ENCODE measurements around the gene LRRFIP1. TPM values are rescaled to one million over a fixed set of nuclear protein-coding genes. Genes with fewer than 3 reads are reported as not detected.
A peak's percentile ranks its signal among the peaks of the same experiment; 100 is the strongest.

LRRFIP1 gene
- total and polyA plus RNA-seq, 2 donors (not counting 1 experiment from before 2014, with no cell fraction given): 42.0 to 139 TPM

- Histone ChIP-seq H3K9me3 (ENCODE audit: control extremely low read depth in 1 of 3, control insufficient read depth in 2 of 3, insufficient read depth in 1 of 3, low read length in 2 of 3) (no peaks in the 10 kb centered on the region), H3K4me3 (ENCODE audit: control extremely low read depth in 1 of 5, extremely low read depth in 1 of 5, insufficient read depth in 1 of 5, low read depth in 2 of 5, low read length in 4 of 5) (peak overlapping the region in 1 of 5 experiments; percentile 92), H3K4me1 (ENCODE audit: control insufficient read depth in 2 of 2, insufficient read depth in 2 of 2, low read length in 2 of 2) (peaks cover 87 to 91% of the 10 kb centered on the region in 2 donors), H3K27ac (ENCODE audit: low read length in 2 of 2) (peak overlapping the region; percentile 85 to 95), H3K9ac (ENCODE audit: low read length) (no peak overlapping the region), H3K4me2 (replicated peaks; ENCODE audit: low read depth, low read length, poor library complexity, severe bottlenecking) (peak overlapping the region; percentile 86), H3K27me3 (replicated peaks in 1 of 4; ENCODE audit: control extremely low read depth in 1 of 4, control insufficient read depth in 3 of 4, insufficient read depth in 4 of 4, low read length in 3 of 4) (no peaks in the 10 kb centered on the region), H2AFZ (ENCODE audit: insufficient read depth, low read depth, low read length, poor library complexity, severe bottlenecking) (no peak overlapping the region), H3K36me3 (replicated peaks in 1 of 2; ENCODE audit: control extremely low read depth in 1 of 2, control insufficient read depth in 1 of 2, extremely low read depth in 1 of 2, insufficient read depth in 2 of 2, low read length in 1 of 2) (peaks cover 0 to 4% of the 10 kb centered on the region in 2 experiments), H4K20me1 (ENCODE audit: control insufficient read depth, insufficient read depth, low read length, poor library complexity, severe bottlenecking) (peaks cover 81% of the 10 kb centered on the region), H3K79me2 (ENCODE audit: control insufficient read depth, insufficient read depth, low read length) (peaks cover 98% of the 10 kb centered on the region)
- Mint-ChIP-seq H3K4me1 (peaks cover 94% of the 10 kb centered on the region), H3K27ac (peak overlapping the region; percentile 93), H3K4me3 (peak overlapping the region; percentile 81), H3K27me3 (no peaks in the 10 kb centered on the region), H3K9me3 (ENCODE audit: insufficient read depth) (no peaks in the 10 kb centered on the region)
- WGBS (ENCODE audit: insufficient coverage): 12% methylated on average over 6 of the region's 13 CpGs
- ChIA-PET CTCF (interaction anchor here (0.9 to 13.2 kb wide), 7 partner anchors 11 to 125 kb away, joined by 3 to 350 read pairs (median 7); no protein-coding TSS in a partner anchor), POLR2A (interaction anchor here (1.6 to 2.9 kb wide), 3 partner anchors 10 to 24 kb away, joined by 5 to 19 read pairs (median 5); no protein-coding TSS in a partner anchor)
- ATAC-seq (ENCODE audit: low read depth) (no peak), DNase-seq (no peak)
- no peak for TF ChIP-seq CTCF (IDR thresholded peaks at IDR 0.05)
- intact Hi-C loops (cut with micrococcal nuclease): loop anchor here (5.0 kb wide), 1 partner anchor 95 kb away; no protein-coding TSS in a partner anchor
Observed at GRCh38 chr2:237697586-237698357, 70.4 kb downstream of the LRRFIP1 start.

GRCh38 chr2:237698358-237698694 is 70.9 kb downstream of the LRRFIP1 start:
- no peak overlapping the region for H3K9ac ChIP-seq (ENCODE audit: low read length)
- no peaks in the 10 kb centered on the region for H3K27me3 Mint-ChIP-seq
- intact Hi-C loops (cut with micrococcal nuclease): loop anchor here (5.0 kb wide), 1 partner anchor 96 kb away; no protein-coding TSS in a partner anchor
- H3K9me3 Mint-ChIP-seq (ENCODE audit: insufficient read depth): no peaks in the 10 kb centered on the region
- peaks cover 86% of the 10 kb centered on the region for H4K20me1 ChIP-seq (ENCODE audit: control insufficient read depth, insufficient read depth, low read length, poor library complexity, severe bottlenecking)
- H3K4me1 ChIP-seq (ENCODE audit: control insufficient read depth in 2 of 2, insufficient read depth in 2 of 2, low read length in 2 of 2): peaks cover 92 to 96% of the 10 kb centered on the region in 2 donors
- 52% methylated on average over 3 of the region's 5 CpGs for WGBS (ENCODE audit: insufficient coverage)
- H2AFZ ChIP-seq (ENCODE audit: insufficient read depth, low read depth, low read length, poor library complexity, severe bottlenecking): no peak overlapping the region
- H3K4me3 Mint-ChIP-seq: peak overlapping the region; percentile 81
- peaks cover 98% of the 10 kb centered on the region for H3K79me2 ChIP-seq (ENCODE audit: control insufficient read depth, insufficient read depth, low read length)
- DNase-seq: no peak
- H3K9me3 ChIP-seq (ENCODE audit: control extremely low read depth in 1 of 3, control insufficient read depth in 2 of 3, insufficient read depth in 1 of 3, low read length in 2 of 3): no peaks in the 10 kb centered on the region
- peak overlapping the region in 1 of 2 donors; percentile 95 for H3K27ac ChIP-seq (ENCODE audit: low read length in 2 of 2)
- no peak for TF ChIP-seq EZH2 (IDR thresholded peaks at IDR 0.05; ENCODE audit: borderline replicate concordance, insufficient read depth, low read depth, low read length, poor library complexity, severe bottlenecking)
- TF ChIP-seq CTCF (IDR thresholded peaks at IDR 0.05): no peak
- peaks cover 0 to 4% of the 10 kb centered on the region in 2 experiments for H3K36me3 ChIP-seq (replicated peaks in 1 of 2; ENCODE audit: control extremely low read depth in 1 of 2, control insufficient read depth in 1 of 2, extremely low read depth in 1 of 2, insufficient read depth in 2 of 2, low read length in 1 of 2)
- ChIA-PET CTCF (interaction anchor here (0.9 to 13.2 kb wide), 5 partner anchors 10 to 75 kb away, joined by 3 to 350 read pairs (median 7); no protein-coding TSS in a partner anchor), POLR2A (interaction anchor here (1.8 to 2.9 kb wide), 2 partner anchors 13 to 25 kb away, joined by 5 to 19 read pairs; no protein-coding TSS in a partner anchor)
- peaks cover 95% of the 10 kb centered on the region for H3K4me1 Mint-ChIP-seq
- no peaks in the 10 kb centered on the region for H3K27me3 ChIP-seq (replicated peaks in 1 of 4; ENCODE audit: control extremely low read depth in 1 of 4, control insufficient read depth in 3 of 4, insufficient read depth in 4 of 4, low read length in 3 of 4)
- ATAC-seq (ENCODE audit: low read depth): no peak
- peak overlapping the region; percentile 93 for H3K27ac Mint-ChIP-seq
- H3K4me3 ChIP-seq (ENCODE audit: control extremely low read depth in 1 of 5, extremely low read depth in 1 of 5, insufficient read depth in 1 of 5, low read depth in 2 of 5, low read length in 4 of 5): no peak overlapping the region
- H3K4me2 ChIP-seq (replicated peaks; ENCODE audit: low read depth, low read length, poor library complexity, severe bottlenecking): peak overlapping the region; percentile 86
